Choroid plexus epithelial cell (primary cell): ENCODE measurements around the gene SDF4.
A peak's percentile ranks its signal among the peaks of the same experiment; 100 is the strongest.

ENCODE experiments used
- DNase-seq: peaks from one replicate; pipeline ENCODE4 v3.0.0-alpha.2; 2010; ENCODE audit warnings: low read depth
- H3K4me3 ChIP-seq: 2 replicates; pipeline ENCODE4 v1.5.1; 2011; ENCODE audit warnings: low read depth, mild to moderate bottlenecking, control low read depth, low read length, moderate library complexity
- CTCF ChIP-seq: conservative IDR thresholded peaks from 2 replicates; pipeline ENCODE4 v1.5.1; 2011; ENCODE audit warnings: low read depth, mild to moderate bottlenecking, control low read depth, inconsistent platforms, low read length, moderate library complexity

The SDF4 gene

GRCh38 chr1:1232796-1233566 lies 1.2 kb upstream of the SDF4 start:
- no peak for DNase-seq
- peak overlapping the region; percentile 17 for H3K4me3 ChIP-seq
- TF ChIP-seq CTCF: no peak

- DNase-seq: no peak
- no peak for TF ChIP-seq CTCF
- H3K4me3 ChIP-seq: peak within 1 kb of the TSS; percentile 67
Measured at GRCh38 chr1:1232208-1232795, 501 bp upstream of the SDF4 start, which contains the start of gene B3GALT6. Gene B3GALT6 (plus strand): TSS chr1:1232237. CDS start chr1:1232279, 42 bp downstream.

- TF ChIP-seq CTCF: peak; percentile 62
- peak overlapping the region; percentile 67 for H3K4me3 ChIP-seq
- DNase-seq: peak; percentile 83
Measured at GRCh38 chr1:1230656-1231399, 973 bp downstream of the SDF4 start.

- TF ChIP-seq CTCF: no peak
- H3K4me3 ChIP-seq: no peak overlapping the region
- DNase-seq: no peak
Measured at GRCh38 chr1:1229770-1230169, 2.0 kb downstream of the SDF4 start.

GRCh38 chr1:1228596-1229321 lies 3.0 kb downstream of the SDF4 start:
- no peak for TF ChIP-seq CTCF
- DNase-seq: no peak
- H3K4me3 ChIP-seq: no peak overlapping the region

- no peak overlapping the region for H3K4me3 ChIP-seq
- no peak for TF ChIP-seq CTCF
- no peak for DNase-seq
Measured at GRCh38 chr1:1228187-1228586, 3.6 kb downstream of the SDF4 start.
